SJSA1 (cell line): ENCODE results near the gene C10orf62. TPM values are rescaled to one million over a fixed set of nuclear protein-coding genes. Genes with fewer than 3 reads are reported as not detected.
"Not testable (repeated sequence)": the region's sequence is repeated elsewhere in the genome, so short reads cannot be mapped to it uniquely, and the experiment has no call there.

Experiments
- DNase-seq, 2 experiments: peaks; one replicate each; pipeline ENCODE4 v3.0.0-alpha.2; 2015 to 2020; ENCODE audit warnings: low spot score in 2 of 2, low read depth in 1 of 2
- H3K27ac ChIP-seq: fragments of 250-450 bp; sonication (Bioruptor Pico); 2 replicates; pipeline ENCODE4 v1.5.1; 2020; ENCODE audit warnings: mild to moderate bottlenecking, moderate library complexity
- H3K27me3 ChIP-seq: fragments of 250-450 bp; sonication (Bioruptor Pico); replicated peaks from 2 replicates; pipeline ENCODE4 v1.5.1; 2020; ENCODE audit warnings: mild to moderate bottlenecking, moderate library complexity
- H3K36me3 ChIP-seq: fragments of 250-450 bp; sonication (Bioruptor Pico); 2 replicates; pipeline ENCODE4 v1.5.1; 2020; ENCODE audit warnings: mild to moderate bottlenecking
- H3K4me1 ChIP-seq: fragments of 250-450 bp; sonication (Bioruptor Pico); replicated peaks from 2 replicates; pipeline ENCODE4 v1.6.1; 2021; ENCODE audit warnings: mild to moderate bottlenecking
- H3K4me3 ChIP-seq: fragments of 250-450 bp; sonication (Bioruptor Pico); 2 replicates; pipeline ENCODE4 v1.5.1; 2020; ENCODE audit warnings: mild to moderate bottlenecking
- H3K9me3 ChIP-seq: fragments of 250-450 bp; sonication (Bioruptor Pico); replicated peaks from 2 replicates; pipeline ENCODE4 v1.5.1; 2020; ENCODE audit warnings: mild to moderate bottlenecking
- total RNA-seq: library from RNA; depleted of rRNA; stranded (reverse); fragments of >200 nt; shearing (Covaris generic); gene quantifications from 2 replicates; pipeline ENCODE4 v1.2.3, GENCODE V29; 2014

The C10orf62 gene
- total RNA-seq, 1 experiment from 2014 or later: not detected

- not testable (repeated sequence) for H3K27ac ChIP-seq, H3K4me3 ChIP-seq
These were observed 35.2 kb upstream of the C10orf62 start for GRCh38 chr10:97554336-97554735.

GRCh38 chr10:97555541-97555940 lies 34.0 kb upstream of the C10orf62 start:
- H3K4me3 ChIP-seq, H3K9me3 ChIP-seq, DNase-seq, H3K36me3 ChIP-seq, H3K27me3 ChIP-seq, H3K27ac ChIP-seq, H3K4me1 ChIP-seq: not testable (repeated sequence)

More at GRCh38 chr10:97554336-97554735, 35.2 kb upstream of the C10orf62 start:
- not testable (repeated sequence) for H3K36me3 ChIP-seq, H3K27me3 ChIP-seq, H3K9me3 ChIP-seq, DNase-seq, H3K4me1 ChIP-seq

- not testable (repeated sequence) for DNase-seq, H3K27ac ChIP-seq
These were observed 28.7 kb upstream of the C10orf62 start for GRCh38 chr10:97560731-97561381.

GRCh38 chr10:97561386-97562077 lies 28.0 kb upstream of the C10orf62 start:
- H3K4me3 ChIP-seq, H3K27me3 ChIP-seq, H3K4me1 ChIP-seq, H3K27ac ChIP-seq, DNase-seq, H3K36me3 ChIP-seq, H3K9me3 ChIP-seq: not testable (repeated sequence)

More at GRCh38 chr10:97560731-97561381, 28.7 kb upstream of the C10orf62 start:
- H3K4me1 ChIP-seq, H3K9me3 ChIP-seq, H3K27me3 ChIP-seq, H3K36me3 ChIP-seq: not testable (repeated sequence)
- peak overlapping the region; percentile 14; the same call in 1 of the 2 replicates for H3K4me3 ChIP-seq

- H3K4me3 ChIP-seq, H3K9me3 ChIP-seq, H3K36me3 ChIP-seq, H3K27me3 ChIP-seq, H3K27ac ChIP-seq, DNase-seq, H3K4me1 ChIP-seq: not testable (repeated sequence)
These were observed 27.2 kb upstream of the C10orf62 start for GRCh38 chr10:97562329-97562728.

GRCh38 chr10:97563337-97563736 lies 26.2 kb upstream of the C10orf62 start:
- Histone ChIP-seq H3K27me3 (no peaks in the 10 kb centered on the region), H3K4me3 (no peak overlapping the region), H3K36me3 (no peaks in the 10 kb centered on the region), H3K27ac (no peak overlapping the region), H3K9me3 (no peaks in the 10 kb centered on the region), H3K4me1 (no peaks in the 10 kb centered on the region)
- DNase-seq: no peak

GRCh38 chr10:97564776-97565175 lies 24.7 kb upstream of the C10orf62 start:
- Histone ChIP-seq H3K4me1 (no peaks in the 10 kb centered on the region), H3K9me3 (no peaks in the 10 kb centered on the region), H3K27me3 (no peaks in the 10 kb centered on the region), H3K4me3 (no peak overlapping the region), H3K36me3 (no peaks in the 10 kb centered on the region), H3K27ac (no peak overlapping the region)
- DNase-seq: no peak

- H3K36me3 ChIP-seq: peaks cover 4% of the 10 kb centered on the region; the same call in 1 of the 2 replicates
- no peaks in the 10 kb centered on the region for H3K27me3 ChIP-seq
- no peak overlapping the region for H3K27ac ChIP-seq
- no peaks in the 10 kb centered on the region for H3K9me3 ChIP-seq
- no peaks in the 10 kb centered on the region for H3K4me1 ChIP-seq
- H3K4me3 ChIP-seq: no peak overlapping the region
- no peak for DNase-seq
These were observed 23.1 kb upstream of the C10orf62 start for GRCh38 chr10:97566336-97566996.

- Histone ChIP-seq H3K9me3 (no peaks in the 10 kb centered on the region), H3K27me3 (no peaks in the 10 kb centered on the region), H3K4me1 (peaks cover 7% of the 10 kb centered on the region), H3K27ac (no peak overlapping the region), H3K4me3 (no peak overlapping the region), H3K36me3 (peaks cover 4% of the 10 kb centered on the region; the same call in 1 of the 2 replicates)
- no peak for DNase-seq
These were observed 21.6 kb upstream of the C10orf62 start for GRCh38 chr10:97567891-97568290.

GRCh38 chr10:97570146-97570788 lies 19.3 kb upstream of the C10orf62 start:
- DNase-seq: no peak
- Histone ChIP-seq H3K4me3 (no peak overlapping the region), H3K27ac (no peak overlapping the region)

GRCh38 chr10:97570789-97571471 lies 18.6 kb upstream of the C10orf62 start:
- H3K36me3 ChIP-seq: peaks cover 4% of the 10 kb centered on the region; the same call in 1 of the 2 replicates
- no peaks in the 10 kb centered on the region for H3K27me3 ChIP-seq
- DNase-seq: no peak
- H3K9me3 ChIP-seq: no peaks in the 10 kb centered on the region
- peaks cover 25% of the 10 kb centered on the region for H3K4me1 ChIP-seq
- H3K27ac ChIP-seq: no peak overlapping the region
- H3K4me3 ChIP-seq: no peak overlapping the region

More at GRCh38 chr10:97570146-97570788, 19.3 kb upstream of the C10orf62 start:
- no peaks in the 10 kb centered on the region for H3K27me3 ChIP-seq
- H3K4me1 ChIP-seq: peaks cover 23% of the 10 kb centered on the region
- H3K9me3 ChIP-seq: no peaks in the 10 kb centered on the region
- peaks cover 4% of the 10 kb centered on the region; the same call in 1 of the 2 replicates for H3K36me3 ChIP-seq

GRCh38 chr10:97571622-97572021 lies 17.9 kb upstream of the C10orf62 start:
- H3K27me3 ChIP-seq: no peaks in the 10 kb centered on the region
- H3K9me3 ChIP-seq: no peaks in the 10 kb centered on the region
- H3K4me1 ChIP-seq: peaks cover 25% of the 10 kb centered on the region
- H3K4me3 ChIP-seq: no peak overlapping the region
- H3K36me3 ChIP-seq: peaks cover 4% of the 10 kb centered on the region; the same call in 1 of the 2 replicates
- no peak for DNase-seq
- H3K27ac ChIP-seq: no peak overlapping the region
